ENCODE data around the gene DCAKD. TPM values are rescaled to one million over a fixed set of nuclear protein-coding genes. Genes with fewer than 3 reads are reported as not detected.

Gene DCAKD
- total RNA-seq, 1 donor from 2014 or later, result 32.1 TPM

DNA sequence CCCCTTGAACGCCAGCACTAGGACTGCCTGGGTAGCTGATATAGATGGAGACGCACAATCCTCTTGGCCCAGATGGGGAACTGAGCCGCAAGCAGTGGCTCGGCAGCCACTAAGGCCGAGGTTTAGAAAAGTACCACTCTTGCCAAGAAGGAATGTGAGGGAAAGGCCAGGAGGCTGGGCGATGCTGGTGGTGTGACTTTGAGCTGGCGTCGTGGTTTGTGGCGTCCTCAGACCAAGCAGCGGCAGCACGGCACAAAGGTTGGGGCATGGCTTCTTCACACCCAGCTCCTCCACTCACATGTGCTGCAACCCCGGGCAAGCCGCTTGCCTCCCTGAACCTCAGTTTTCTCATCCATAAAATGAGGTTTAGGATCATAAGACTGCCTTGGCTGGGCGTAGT lies 15.6 kb downstream of the DCAKD start:
- intact Hi-C loops (cut with DNase I), result no loop called here
- DNase-seq (ENCODE audit: low spot score), result no peak

DNA sequence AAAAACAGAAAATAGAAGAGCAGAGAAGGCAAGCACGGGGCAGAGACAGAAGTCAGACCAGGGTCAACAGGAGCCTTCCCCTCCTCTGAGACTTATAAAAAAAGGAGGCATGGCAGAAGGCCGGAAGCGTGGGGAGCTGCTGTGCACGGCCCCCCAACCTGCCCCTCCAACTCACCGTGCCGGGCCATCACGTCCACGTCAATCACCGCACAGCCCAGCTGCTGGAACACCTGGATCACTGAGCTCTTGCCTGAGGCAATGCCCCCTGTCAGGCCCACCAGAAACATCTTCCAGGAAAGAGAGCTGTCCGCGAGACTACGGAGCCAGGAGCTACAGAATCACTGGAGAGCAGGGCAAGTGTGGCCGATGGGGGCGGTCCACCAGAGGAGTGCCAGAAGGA lies 16.8 kb downstream of the DCAKD start:
- intact Hi-C loops (cut with DNase I), result no loop called here
- no peak for DNase-seq (ENCODE audit: low spot score)

DNA sequence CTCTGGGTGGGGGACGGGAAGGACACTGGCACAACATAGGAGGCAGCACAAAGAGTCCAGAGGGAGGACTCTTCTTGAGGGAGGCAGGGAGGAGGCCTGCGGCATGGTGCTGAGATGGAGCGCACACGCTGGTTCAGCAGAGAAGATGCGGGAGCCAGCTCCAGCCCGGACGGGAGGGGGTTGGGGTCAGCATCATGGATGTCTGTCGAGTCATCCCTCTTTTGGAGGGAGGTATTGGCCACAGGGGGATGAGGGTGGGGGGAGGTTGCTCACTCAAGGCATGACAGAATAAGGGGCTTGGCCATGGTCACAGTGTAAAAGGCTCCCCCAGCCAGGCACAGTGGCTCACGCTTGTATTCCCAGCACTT lies 19.3 kb downstream of the DCAKD start:
- DNase-seq (ENCODE audit: low spot score), result no peak
- intact Hi-C loops (cut with DNase I), result no loop called here

DNA sequence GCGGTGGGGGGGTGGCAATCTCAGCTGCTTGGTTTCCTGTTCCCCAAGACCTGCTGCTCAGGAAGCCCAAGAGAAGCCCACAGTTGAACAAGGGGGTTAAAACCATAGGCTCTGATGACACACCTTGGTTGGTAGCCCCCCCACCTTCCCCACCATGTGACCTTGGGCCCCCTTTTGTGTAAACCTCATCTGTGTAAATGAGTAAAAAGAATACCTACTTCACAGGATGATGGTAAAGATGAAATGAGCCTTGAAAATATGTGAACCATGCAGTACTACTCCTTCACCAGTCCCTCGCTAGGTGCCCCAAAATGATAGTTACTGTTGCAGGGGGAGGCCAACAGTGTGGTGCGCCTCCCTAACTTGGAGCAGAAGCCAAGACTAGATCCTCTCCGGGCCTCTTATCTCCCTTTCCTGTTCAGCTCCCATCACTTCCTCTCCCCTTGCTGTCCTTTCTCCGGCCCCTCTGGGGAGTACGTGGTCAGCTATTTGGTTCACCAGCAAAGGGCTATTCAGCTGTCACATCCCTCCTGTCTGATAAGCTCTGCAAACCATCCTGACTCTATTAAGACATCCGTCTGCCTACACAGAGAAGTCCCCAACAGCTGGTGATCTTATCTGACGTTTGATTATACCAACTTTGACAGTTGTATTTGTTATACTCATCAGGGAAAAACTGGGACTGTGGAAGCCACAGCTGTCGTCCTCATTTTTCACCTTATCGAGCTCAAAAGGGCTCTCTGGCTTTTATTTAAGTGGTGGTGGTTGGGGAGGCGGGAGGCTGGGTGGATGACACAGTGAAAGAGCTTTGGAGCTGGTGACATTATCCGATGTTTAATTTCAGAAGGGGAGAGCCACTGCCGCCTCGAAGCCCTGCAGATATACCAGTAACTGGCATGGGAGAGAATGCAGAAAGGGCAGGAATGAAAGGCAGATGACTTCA lies 19.9 kb downstream of the DCAKD start:
- DNase-seq (ENCODE audit: low spot score), result no peak
- intact Hi-C loops (cut with DNase I), result no loop called here

DNA sequence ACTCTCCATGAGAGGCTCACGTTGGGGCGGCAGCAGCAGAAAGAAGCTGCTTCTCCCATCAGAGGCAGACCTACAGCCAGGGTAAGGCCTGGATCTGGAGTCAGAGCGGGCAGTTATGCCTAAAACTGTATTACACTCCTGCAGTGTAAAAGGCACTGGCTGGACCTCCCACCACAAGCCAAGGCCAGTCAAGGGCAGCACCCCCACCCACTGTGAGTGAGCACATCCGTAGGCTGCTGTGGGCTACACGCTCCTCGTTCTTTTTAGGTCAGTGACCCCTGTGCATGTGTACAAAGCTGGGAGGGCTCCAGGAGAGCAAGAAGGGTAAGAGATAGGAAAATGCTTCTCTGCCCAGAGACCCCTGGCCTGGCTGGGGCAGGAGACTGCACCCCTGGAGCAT lies 20.7 kb downstream of the DCAKD start:
- intact Hi-C loops (cut with DNase I), result no loop called here
- DNase-seq (ENCODE audit: low spot score), result no peak

DNA sequence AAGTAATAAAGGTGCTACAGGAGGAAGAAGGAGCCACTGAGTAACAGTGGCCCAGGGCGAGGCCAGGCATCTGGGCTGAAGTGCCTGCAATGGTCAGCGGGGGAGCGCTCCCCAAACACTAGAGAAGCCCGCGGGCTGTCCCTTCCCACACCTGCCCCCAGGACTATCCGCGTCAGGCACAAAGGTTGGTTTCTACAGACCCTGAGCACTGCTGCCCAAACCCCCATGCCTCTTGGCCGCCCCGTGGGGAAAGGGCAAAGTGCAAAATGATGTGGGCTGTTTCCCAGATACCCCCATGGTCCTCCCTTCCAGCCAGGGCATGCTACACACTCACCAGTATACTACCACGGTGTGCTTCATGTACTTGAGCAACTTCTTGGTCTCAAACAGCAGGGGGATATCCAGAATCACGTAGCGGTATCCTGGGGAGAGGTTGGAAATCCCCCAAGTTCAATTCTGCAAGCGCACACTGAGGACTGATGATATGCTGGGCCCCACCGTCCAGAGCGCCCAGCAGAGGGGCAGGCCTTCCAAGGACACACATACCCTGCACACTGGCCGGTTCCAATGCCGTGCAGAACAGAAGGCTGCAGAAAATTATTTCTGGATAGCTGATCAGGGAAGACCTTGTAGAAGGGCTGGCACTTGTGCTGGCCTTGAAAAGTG lies 21.5 kb downstream of the DCAKD start:
- intact Hi-C loops (cut with DNase I), result no loop called here
- DNase-seq (ENCODE audit: low spot score), result no peak

DNA sequence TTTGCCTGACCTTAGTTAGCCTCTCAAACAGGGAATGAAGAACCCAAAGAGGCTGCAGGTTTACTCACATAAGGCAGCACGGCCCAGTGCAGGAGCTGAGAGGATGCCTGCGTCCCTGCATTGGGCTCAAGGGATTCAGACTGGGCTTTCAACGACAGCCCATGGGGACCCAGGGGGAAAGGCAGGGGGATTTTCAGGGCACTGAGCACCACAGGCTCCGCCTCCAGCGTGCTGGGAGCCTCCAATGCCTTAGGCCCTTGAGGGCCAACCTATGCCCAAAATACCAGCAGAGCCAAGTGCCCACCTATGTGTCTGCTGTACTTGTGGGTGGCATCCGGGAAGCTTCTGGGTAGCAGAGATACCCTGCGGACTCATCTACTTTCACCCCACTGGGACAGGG lies 22.3 kb downstream of the DCAKD start:
- intact Hi-C loops (cut with DNase I), result no loop called here
- no peak for DNase-seq (ENCODE audit: low spot score)

DNA sequence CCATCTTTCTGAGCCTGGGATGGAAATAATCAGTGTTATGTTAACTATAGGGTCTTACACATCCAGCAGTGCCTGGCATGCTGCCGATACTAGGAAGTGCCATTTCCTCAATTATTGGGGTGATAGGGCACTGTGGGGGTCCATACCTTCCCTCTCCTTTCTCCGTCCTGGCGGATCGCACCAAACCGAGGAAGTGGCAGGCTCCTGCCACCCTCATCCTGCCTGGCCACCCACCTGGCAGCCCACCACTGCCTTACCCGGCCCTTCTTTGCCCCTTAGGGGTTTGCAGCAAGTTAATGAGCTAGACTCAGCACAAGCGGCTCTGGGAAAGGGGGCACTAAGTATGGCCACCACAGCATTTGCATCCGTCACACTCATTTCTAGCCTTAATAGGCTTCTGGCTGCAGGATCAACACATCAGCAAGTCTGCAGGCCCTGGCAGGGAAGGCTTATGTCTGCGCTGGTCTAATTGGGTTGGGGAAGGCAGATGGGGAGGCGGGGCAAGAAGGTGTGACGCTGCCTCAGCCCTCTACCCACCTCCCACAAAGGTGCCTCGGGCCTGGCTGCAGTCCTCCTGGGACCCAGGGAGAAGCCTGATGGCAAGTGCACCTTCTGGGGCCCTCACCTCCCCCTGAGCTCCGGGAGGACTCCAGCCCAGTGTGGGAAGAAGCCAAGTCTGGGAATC lies 28.6 kb downstream of the DCAKD start:
- intact Hi-C loops (cut with DNase I), result loop anchor here (1.0 to 5.0 kb wide), 3 partner anchors 75 to 245 kb away; no protein-coding TSS in a partner anchor
- no peak for DNase-seq (ENCODE audit: low spot score)

DNA sequence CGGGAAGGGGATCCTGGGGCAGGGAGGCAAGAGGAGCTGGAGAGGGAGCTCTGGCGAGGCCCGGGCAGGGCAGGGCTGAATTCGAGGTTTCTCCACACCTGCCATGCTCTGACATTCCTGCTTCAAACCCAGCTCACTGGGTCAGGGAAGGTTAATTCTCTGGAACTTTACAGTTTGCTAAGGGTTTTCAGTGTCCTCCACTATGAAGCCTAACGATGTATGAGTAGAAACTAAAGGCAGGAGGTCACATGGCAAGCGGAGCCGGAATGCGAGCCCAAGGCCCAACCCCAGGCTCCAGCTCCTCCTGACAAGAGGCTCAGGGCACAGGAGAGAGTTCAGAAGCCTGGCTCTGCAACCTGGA lies 29.2 kb downstream of the DCAKD start:
- intact Hi-C loops (cut with DNase I), result loop anchor here (1.0 to 5.0 kb wide), 3 partner anchors 75 to 245 kb away; no protein-coding TSS in a partner anchor
- no peak for DNase-seq (ENCODE audit: low spot score)

DNA sequence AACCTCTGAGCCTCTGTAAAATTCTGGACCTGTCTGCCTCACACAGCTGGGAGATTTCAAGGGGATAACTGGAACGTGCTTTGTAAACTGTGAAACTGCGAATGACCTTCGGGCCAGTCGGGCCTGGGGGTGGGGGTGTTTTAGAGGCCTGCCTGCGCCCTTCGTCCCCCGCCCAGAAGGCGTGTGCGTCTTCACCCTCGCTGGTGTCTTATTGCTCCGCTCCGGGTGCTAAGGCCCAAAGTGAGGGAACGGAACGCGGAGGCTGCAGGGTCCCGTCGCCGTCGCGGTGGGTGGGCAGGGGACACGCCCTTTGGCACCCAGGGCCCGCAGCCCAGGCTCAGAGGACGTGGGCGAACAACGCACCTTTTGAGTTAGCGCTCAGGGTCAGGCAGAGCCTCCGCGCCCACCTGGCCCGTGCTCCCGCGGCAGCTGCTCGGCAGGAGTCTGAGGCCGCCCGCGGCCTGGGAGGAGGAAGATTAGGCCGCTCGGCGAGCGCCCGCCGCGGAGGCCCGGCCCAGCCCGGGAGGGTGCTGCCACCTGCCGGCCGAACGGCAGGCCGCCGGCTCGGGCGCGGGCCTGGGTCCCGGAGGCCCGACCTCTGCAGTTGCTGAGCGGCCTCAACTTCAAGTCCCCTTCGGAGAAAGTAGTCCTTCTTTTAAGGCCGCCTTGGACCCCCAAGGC lies 29.7 kb downstream of the DCAKD start:
- DNase-seq (ENCODE audit: low spot score), result peak; percentile 84
- intact Hi-C loops (cut with DNase I), result loop anchor here (1.0 to 5.0 kb wide), 3 partner anchors 76 to 244 kb away; no protein-coding TSS in a partner anchor

DNA sequence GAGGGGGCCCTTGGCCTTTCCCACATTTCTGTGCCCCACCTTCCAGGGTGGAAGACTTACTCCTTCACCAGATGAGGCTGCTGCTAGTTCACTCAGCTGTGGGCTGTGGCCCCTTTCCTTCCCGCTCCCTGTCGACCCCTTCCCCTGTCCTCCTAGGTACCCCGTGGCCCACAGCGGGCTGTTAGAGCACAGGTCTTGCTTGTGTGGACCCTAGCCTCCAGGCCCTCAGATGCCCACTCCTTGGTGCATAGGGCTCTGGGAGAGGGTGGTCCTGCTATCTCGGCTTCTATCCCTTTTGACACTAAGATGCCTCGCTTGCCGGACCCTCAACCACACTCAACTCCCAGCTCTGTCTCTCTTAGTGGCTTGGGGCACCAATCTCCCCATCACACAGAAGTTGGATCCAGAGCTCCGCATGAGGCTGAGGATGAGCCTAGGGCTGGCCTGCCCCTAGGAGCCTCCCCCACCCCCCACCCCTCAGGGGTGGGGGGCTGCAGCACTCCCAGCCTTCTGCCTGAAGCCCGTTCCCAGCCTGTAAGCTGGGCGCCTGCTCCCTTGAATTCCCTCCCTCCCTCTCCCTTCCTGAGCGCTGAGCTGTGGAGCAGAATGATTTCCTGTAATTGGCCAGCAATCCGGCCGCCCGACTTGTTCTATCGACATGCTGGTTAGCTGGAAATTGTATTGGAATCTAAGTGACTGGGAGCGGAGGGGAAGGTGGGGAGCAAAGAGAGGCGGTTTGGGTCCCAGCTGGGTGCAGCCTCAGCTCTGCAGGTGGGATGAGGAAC lies 30.9 kb downstream of the DCAKD start:
- intact Hi-C loops (cut with DNase I), result loop anchor here (5.0 kb wide), 2 partner anchors 77 to 243 kb away; no protein-coding TSS in a partner anchor
- DNase-seq (ENCODE audit: low spot score), result no peak

DNA sequence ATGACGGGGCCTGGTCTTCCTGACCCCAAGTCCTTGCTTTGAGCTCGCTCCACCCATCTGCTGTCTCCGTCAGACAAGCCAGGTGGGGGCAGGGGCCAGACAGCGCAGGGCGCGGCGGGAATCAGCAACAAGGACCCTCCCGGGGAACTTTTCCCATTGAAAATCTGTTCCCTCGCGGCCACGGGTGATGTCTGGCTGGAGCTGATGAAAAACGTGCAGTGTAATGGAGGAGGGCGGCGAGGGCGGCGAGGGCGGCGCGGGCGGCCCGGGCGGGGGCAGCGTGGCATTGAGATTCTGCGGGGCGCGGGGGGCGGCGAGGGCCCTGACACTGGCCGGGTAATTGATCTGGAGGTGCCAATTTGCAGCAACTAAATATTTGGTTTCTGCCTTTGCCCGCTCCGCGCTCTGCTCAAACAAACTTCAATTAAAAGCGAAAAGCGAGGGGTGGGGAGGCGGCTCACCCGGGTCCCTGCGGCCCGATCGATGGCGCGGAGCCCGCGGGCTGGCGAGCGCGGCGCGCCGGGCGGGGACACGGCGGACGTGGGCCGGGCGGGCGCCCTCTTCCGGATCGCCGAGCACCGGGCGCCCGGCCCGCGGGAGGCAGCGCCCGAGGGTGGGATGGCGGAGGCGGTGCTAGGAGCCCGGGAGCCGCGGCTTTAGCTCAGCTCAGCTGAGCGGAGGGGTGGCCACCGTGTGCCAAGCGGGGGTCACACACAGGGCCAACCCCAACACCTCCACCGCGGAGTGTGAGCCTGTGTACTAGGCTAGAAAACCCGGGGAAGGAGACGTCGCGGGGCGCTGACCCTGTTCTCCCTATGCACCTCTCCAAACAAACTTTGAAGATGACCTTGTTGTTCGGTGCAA lies 32.4 kb downstream of the DCAKD start:
- intact Hi-C loops (cut with DNase I), result loop anchor here (5.0 kb wide), 1 partner anchor 52 kb away; the partner anchor contains the start of gene C1QL1
- no peak for DNase-seq (ENCODE audit: low spot score)

DNA sequence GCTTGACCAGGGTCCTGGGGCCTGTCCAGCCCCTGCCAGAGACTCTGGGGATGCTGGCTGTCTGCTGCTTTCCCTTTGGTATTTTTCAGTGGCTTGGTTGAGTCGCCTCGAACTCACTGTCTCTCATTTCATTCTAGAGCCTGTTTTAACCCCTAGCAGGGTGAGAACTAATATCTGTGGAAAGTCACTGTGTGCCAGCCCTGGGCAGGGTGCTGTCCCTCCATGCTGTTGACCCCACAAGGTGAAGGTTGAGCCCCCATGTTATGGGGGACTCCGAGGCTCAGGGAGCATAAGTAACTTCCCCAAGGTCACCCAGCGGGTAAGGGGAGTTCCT lies 33.0 kb downstream of the DCAKD start:
- no peak for DNase-seq (ENCODE audit: low spot score)
- intact Hi-C loops (cut with DNase I), result loop anchor here (5.0 kb wide), 1 partner anchor 51 kb away; the partner anchor contains the start of gene C1QL1

DNA sequence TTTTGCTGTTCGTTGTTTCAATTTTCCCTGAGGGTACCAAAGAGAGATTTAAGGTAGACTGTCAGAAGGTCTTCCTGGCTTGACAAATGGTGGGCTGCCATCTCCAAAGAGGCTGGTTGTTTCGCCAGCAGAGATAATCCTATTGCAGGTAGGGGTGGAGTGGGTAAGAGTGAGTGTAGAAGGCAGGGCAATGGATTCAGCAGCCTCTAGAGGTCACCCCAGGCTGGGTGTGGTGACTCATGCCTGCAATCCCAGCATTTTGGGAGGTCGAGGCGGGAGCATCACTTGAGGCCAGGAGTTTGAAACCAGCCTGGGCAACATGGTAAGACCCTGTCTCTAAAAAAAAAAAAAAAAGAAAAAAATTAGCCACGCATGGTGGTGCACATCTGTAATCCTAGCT lies 34.6 kb downstream of the DCAKD start:
- intact Hi-C loops (cut with DNase I), result loop anchor here (5.0 kb wide), 1 partner anchor 50 kb away; the partner anchor contains the start of gene C1QL1
- no peak for DNase-seq (ENCODE audit: low spot score)

DNA sequence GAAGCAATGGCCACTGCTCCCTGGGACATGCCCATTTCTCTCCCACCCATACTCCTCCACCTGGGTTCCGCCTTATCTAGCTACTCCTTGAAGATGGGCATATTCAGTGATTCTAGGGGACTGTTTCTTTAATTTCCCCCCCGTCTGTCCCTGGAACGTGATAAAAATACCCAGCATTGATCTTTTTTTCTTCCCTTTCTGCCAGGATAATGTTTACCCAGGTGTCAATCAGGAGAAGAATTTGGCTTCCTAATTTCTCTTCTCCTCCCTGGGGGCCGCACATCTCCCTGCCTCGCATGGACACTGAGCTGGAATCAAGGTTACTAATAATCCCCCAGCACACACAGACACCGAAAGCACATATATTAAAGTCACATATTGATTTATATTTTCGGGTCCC lies 35.2 kb downstream of the DCAKD start:
- intact Hi-C loops (cut with DNase I), result loop anchor here (5.0 kb wide), 1 partner anchor 49 kb away; the partner anchor contains the start of gene C1QL1
- DNase-seq (ENCODE audit: low spot score), result no peak

DNA sequence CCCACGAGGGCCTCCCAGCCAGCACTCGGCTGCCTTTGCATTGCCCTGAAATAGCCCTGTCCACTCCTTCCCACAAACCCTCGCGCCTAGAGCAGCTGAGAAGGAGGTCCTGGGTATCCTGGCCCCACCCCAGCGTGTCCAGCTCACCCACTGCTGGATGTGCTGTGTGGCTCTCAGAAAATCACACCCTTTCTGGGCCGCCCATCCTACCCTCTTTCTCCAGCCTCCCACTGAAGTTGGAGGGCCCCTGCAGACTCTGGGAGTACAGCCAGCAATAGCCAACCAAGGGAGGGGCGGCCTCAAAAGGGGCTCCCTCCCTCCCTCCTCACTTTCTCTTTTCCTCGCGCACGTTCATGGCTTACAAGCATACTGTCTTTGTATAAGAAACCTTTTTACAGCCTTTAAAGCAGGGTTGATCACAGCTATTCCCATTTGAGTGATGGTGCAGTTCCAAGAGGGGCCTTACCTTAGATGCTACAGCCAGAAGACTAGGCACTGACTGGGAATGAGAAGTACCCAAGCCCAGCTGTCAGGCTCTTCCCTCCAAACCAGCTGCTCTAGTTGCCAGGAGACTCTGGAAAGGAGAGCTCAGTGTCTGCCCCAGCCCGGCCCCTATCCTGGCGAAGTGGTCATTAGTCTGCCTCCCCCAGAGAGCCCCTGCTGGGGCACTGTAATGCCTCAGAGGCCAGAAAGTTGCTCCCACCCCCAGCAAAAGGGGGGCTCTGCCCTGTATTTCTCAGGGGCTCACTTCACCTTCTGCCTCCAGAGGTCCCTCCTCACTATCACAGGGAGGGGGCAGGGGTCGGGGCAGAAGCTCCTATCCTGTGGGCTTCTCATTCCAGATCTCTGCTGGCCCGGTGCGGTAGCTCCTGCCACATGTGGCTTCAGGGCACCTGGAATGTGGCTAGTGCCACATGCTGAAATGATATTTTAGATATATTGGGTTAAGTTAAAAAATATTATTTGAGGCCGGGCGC lies 38.1 kb downstream of the DCAKD start:
- intact Hi-C loops (cut with DNase I), result no loop called here
- no peak for DNase-seq (ENCODE audit: low spot score)

DNA sequence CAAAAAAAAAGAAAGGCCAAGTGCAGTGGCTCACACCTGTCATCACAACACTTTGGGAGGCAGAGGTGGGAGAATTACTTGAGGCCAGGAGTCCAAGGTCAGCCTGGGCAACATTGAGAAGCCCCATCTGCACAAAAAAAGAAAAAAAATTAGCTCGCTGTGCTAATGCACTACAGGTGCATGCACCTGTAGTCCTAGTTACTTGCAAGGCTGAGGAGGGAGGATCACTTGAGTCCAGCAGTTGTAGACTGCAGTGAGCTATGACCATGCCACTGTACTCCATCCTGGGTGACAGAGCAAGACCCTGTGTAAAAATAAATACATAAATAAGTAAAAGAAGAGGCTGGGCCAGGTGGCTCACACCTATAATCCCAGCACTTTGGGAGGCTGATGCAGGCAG lies 39.7 kb downstream of the DCAKD start:
- intact Hi-C loops (cut with DNase I), result no loop called here
- DNase-seq (ENCODE audit: low spot score), result no peak

Measured in cardiac septum (tissue), 1 donor.